Hepatocyte (in vitro differentiated cells): ENCODE results near the gene CLDN5. TPM values are rescaled to one million over a fixed set of nuclear protein-coding genes. Genes with fewer than 3 reads are reported as not detected.

ENCODE experiments used
- DNase-seq: peaks from one replicate; pipeline ENCODE4 v3.0.0-alpha.2; 2016; ENCODE audit warnings: low spot score
- H2AFZ ChIP-seq: fragments of 200-600 bp; sonication (generic); 2 replicates; pipeline ENCODE4 v1.6.0; 2016; ENCODE audit warnings: antibody characterized with exemption, mild to moderate bottlenecking
- H3K27ac ChIP-seq: fragments of 200-600 bp; sonication (generic); 2 replicates; pipeline ENCODE4 v1.5.1; 2016; ENCODE audit warnings: mild to moderate bottlenecking
- H3K27me3 ChIP-seq: fragments of 200-600 bp; sonication (generic); 2 replicates; pipeline ENCODE4 v1.6.1; 2016
- H3K36me3 ChIP-seq: fragments of 200-600 bp; sonication (generic); replicated peaks from 2 replicates; pipeline ENCODE4 v1.5.1; 2016; ENCODE audit warnings: low read depth; ENCODE audit not compliant: insufficient read depth
- H3K4me1 ChIP-seq: fragments of 200-600 bp; sonication (generic); 2 replicates; pipeline ENCODE4 v1.5.1; 2016; ENCODE audit warnings: mild to moderate bottlenecking, moderate library complexity; ENCODE audit not compliant: insufficient read depth
- H3K4me2 ChIP-seq: fragments of 200-600 bp; sonication (generic); 2 replicates; pipeline ENCODE4 v1.6.0; 2016
- H3K4me3 ChIP-seq: fragments of 200-600 bp; sonication (generic); 2 replicates; pipeline ENCODE4 v1.5.1; 2016; ENCODE audit warnings: mild to moderate bottlenecking
- H3K79me2 ChIP-seq: fragments of 200-600 bp; sonication (generic); 2 replicates; pipeline ENCODE4 v1.6.0; 2017; ENCODE audit warnings: mild to moderate bottlenecking
- H3K9me2 ChIP-seq: fragments of 200-600 bp; sonication (generic); replicated peaks from 2 replicates; pipeline ENCODE4 v1.6.0; 2017; ENCODE audit warnings: mild to moderate bottlenecking; ENCODE audit not compliant: insufficient read depth
- H3K9me3 ChIP-seq: fragments of 200-600 bp; sonication (generic); 2 replicates; pipeline ENCODE4 v1.5.1; 2016; ENCODE audit warnings: low read depth, mild to moderate bottlenecking
- H4K20me1 ChIP-seq: fragments of 200-600 bp; sonication (generic); 2 replicates; pipeline ENCODE4 v1.6.0; 2016; ENCODE audit warnings: mild to moderate bottlenecking; ENCODE audit not compliant: insufficient read depth, poor library complexity, severe bottlenecking
- EZH2 ChIP-seq: fragments of 200-600 bp; sonication (generic); IDR thresholded peaks from 2 replicates; pipeline ENCODE4 v1.6.1; 2016; ENCODE audit warnings: antibody characterized with exemption, mild to moderate bottlenecking, borderline replicate concordance
- EZH2phosphoT487 ChIP-seq: fragments of 200-600 bp; sonication (generic); IDR thresholded peaks from one replicate; pipeline ENCODE4 v1.6.1; 2018; ENCODE audit warnings: antibody characterized with exemption, mild to moderate bottlenecking, low read depth, moderate library complexity; ENCODE audit not compliant: unreplicated experiment, severe bottlenecking
- WGBS: methylation state at CpG from one replicate; pipeline ENCODE4 v1.1.6; 2016; ENCODE audit warnings: low lambda C conversion rate; ENCODE audit errors: missing lambda C conversion rate; 5-methylcytosine and 5-hydroxymethylcytosine counted together
- polyA plus RNA-seq: library from polyadenylated mRNA; unstranded; fragments of >200 nt; fragmentation: Nextera tagmentation; extraction: Ambion mirVana; gene quantifications from 2 replicates; pipeline ENCODE4 v1.2.1, GENCODE V29; 2016
- total RNA-seq: library from RNA; depleted of rRNA; stranded (reverse); fragments of >200 nt; gene quantifications from 2 replicates; pipeline ENCODE4 v1.2.3, GENCODE V29; 2014
- TF ChIP-seq, protein P1 (sequence below): fragments of 200-600 bp; sonication (generic); IDR thresholded peaks from 2 replicates; pipeline ENCODE4 v1.5.1; 2016; ENCODE audit warnings: antibody characterized with exemption, mild to moderate bottlenecking; ENCODE audit not compliant: poor library complexity

Gene CLDN5
- total and polyA plus RNA-seq, 2 experiments from 2014 or later = 4.9 to 9.9 TPM

GRCh38 chr22:19488884-19489843, 35.0 kb downstream of the CLDN5 start:
- Histone ChIP-seq H3K9me2 (no peaks in the 10 kb centered on the region), H3K4me3 (no peak overlapping the region), H3K4me2 (no peak overlapping the region), H3K9me3 (no peaks in the 10 kb centered on the region), H3K4me1 (no peaks in the 10 kb centered on the region), H3K27ac (no peak overlapping the region), H3K36me3 (no peaks in the 10 kb centered on the region), H3K27me3 (no peaks in the 10 kb centered on the region), H3K79me2 (no peaks in the 10 kb centered on the region), H4K20me1 (no peaks in the 10 kb centered on the region), H2AFZ (no peak overlapping the region)
- WGBS = 96% methylated on average over 7 of the region's 7 CpGs
- TF ChIP-seq, protein P1, sequence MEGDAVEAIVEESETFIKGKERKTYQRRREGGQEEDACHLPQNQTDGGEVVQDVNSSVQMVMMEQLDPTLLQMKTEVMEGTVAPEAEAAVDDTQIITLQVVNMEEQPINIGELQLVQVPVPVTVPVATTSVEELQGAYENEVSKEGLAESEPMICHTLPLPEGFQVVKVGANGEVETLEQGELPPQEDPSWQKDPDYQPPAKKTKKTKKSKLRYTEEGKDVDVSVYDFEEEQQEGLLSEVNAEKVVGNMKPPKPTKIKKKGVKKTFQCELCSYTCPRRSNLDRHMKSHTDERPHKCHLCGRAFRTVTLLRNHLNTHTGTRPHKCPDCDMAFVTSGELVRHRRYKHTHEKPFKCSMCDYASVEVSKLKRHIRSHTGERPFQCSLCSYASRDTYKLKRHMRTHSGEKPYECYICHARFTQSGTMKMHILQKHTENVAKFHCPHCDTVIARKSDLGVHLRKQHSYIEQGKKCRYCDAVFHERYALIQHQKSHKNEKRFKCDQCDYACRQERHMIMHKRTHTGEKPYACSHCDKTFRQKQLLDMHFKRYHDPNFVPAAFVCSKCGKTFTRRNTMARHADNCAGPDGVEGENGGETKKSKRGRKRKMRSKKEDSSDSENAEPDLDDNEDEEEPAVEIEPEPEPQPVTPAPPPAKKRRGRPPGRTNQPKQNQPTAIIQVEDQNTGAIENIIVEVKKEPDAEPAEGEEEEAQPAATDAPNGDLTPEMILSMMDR = peak; percentile 22
- no peak for TF ChIP-seq EZH2phosphoT487
- no peak for DNase-seq

GRCh38 chr22:19488285-19488684, 35.9 kb downstream of the CLDN5 start:
- Histone ChIP-seq H3K4me2 (no peak overlapping the region), H3K4me3 (no peak overlapping the region), H3K9me2 (no peaks in the 10 kb centered on the region), H3K79me2 (no peaks in the 10 kb centered on the region), H4K20me1 (no peaks in the 10 kb centered on the region), H3K27me3 (no peaks in the 10 kb centered on the region), H2AFZ (no peak overlapping the region), H3K9me3 (no peaks in the 10 kb centered on the region), H3K27ac (no peak overlapping the region), H3K36me3 (no peaks in the 10 kb centered on the region), H3K4me1 (no peaks in the 10 kb centered on the region)
- WGBS = 95% methylated on average over 2 of the region's 2 CpGs
- TF ChIP-seq, protein P1 = no peak
- no peak for TF ChIP-seq EZH2phosphoT487
- TF ChIP-seq EZH2 = no peak
- no peak for DNase-seq

- H3K79me2 ChIP-seq = peaks cover 6% of the 10 kb centered on the region
- DNase-seq = no peak
- WGBS = 91% methylated on average over 8 of the region's 8 CpGs
- TF ChIP-seq, protein P1 = no peak
- TF ChIP-seq EZH2phosphoT487 (no peak), EZH2 (no peak)
- H3K9me2 ChIP-seq = no peaks in the 10 kb centered on the region
- H3K4me1 ChIP-seq = no peaks in the 10 kb centered on the region
- no peak overlapping the region for H3K4me2 ChIP-seq
- no peak overlapping the region for H2AFZ ChIP-seq
- no peaks in the 10 kb centered on the region for H3K36me3 ChIP-seq
- no peaks in the 10 kb centered on the region for H3K27me3 ChIP-seq
- H4K20me1 ChIP-seq = no peaks in the 10 kb centered on the region
- no peak overlapping the region for H3K27ac ChIP-seq
- no peak overlapping the region for H3K4me3 ChIP-seq
- no peaks in the 10 kb centered on the region for H3K9me3 ChIP-seq
These were observed 40.5 kb downstream of the CLDN5 start for GRCh38 chr22:19483481-19484244.
